ENCODE measurements around the gene FAM241B.

FAM241B gene

DNA sequence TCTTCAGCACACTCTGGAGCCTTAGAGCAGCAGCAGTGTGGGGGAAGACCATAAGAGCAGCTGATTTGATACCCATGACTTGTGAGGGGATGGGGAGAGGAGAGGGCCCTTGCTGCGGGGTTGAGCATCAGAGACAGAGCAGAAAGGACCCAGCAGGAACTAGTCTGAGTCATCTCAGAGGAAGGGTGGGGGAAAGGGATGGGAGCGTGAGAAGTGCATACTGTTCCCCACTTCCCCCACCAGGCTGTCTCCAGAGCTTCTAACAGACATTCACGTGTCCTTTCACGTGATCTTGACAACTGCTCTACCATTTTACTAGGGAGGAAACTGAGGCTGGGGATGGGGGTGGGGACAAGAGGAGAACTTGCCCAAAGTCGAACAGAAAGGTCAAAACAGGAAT lies 38.7 kb downstream of the FAM241B start:
- DNase-seq, result no peak

DNA sequence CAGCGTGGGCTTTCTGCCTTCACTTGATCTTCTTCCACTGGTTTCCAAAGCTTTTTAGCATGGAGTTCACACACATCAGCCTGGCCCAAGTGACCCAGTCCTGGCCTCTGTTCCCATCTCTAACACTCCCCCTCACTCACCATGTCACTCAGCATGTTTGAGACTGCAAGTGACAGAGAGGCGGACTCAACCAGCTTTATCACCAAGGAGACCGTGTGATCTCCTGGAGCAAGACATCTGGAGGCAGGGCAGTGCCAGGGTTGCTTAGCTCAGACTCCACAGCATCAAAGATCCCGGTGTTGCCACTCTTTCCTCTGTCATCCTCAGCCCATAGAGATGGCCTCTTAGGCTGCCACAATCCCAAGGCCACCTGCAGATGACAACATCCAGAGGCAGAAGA lies 39.4 kb downstream of the FAM241B start:
- DNase-seq, result no peak

DNA sequence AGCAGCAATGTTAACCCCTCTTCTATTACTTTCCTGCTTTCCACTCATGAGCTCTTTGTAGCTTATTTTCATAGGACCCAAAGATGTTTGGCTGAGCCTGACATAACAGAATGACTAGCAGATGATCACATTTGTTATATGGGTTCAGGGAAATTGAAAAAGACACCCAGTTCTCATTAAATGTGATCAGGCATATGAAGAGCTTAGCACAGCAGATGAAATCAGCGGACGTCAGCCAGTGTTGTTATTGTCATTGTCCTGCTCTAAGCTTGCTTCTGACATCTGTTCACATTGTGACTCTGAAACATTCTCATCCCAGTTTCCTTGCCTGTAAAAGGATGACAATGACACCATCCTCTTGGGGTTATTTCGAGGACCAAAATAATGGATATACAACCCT lies 43.5 kb downstream of the FAM241B start:
- DNase-seq, result no peak

DNA sequence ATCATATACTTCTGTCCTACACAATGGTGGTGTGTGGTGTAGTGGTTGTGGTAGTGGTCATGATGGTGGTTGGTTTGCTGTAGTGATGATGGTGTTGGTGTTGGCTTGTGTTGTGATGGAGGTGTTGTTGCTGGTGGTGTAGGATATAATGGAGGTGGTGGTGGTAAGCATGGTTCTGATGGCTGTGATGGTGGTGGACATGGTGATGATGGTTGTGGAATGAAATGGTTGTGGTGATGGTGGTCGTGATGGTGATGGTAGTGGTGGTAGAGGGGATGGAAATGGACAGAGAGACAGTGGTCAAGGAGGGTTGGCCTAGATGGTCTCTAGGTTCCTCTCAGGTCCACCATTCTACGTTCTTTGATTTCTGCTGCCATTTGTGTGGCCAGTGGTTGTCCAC lies 44.7 kb downstream of the FAM241B start:
- DNase-seq, result no peak

DNA sequence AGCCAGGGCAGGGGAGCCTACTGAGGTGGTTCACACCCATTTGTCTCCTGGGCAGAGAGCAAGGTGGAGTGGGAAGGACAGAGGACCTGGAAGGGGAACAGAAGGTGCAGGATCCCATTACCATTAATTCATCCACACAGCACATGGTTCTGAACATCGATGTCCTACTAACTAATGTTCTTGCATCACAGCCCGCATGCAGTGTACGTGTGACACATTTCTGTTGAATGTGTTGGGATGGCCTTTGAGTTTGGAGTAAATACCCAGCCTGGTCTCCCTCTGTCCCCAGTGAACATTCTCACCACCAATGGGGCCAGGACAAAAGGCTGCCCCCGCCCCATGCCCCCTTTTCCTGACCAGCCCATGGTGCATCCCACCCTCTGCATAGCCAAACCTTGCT lies 46.3 kb downstream of the FAM241B start:
- no peak for DNase-seq

DNA sequence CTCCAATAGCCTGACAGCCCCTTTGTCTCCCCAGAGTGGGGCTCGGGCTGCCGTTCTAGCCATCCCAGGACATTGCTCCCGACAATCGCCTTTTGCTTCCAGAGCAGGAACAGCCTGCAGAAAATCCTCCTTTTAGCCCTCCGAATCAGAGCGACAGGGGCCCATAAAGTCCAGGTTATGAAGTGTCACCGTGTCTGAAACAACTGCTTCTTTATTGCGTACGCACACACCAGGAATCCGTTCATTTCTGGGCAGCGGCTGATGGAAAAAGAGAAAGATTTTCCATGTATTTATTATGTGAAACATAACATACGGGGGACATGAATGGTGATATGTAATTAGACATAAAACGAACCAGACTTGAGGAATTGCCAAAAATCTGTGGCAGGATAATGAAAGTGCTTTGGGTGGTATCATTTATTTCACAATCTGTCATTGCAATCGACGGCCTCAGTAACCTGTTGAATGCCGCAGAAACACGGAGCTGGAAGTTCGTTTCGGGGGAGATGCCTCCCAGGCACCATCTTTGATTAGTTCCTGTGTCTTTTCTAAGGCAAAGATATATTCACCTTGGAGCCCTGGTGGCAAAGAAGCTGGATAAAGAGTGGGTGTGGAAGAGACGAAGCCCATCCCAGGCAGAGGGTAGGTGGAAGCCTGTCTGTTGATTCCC lies 48.1 kb downstream of the FAM241B start:
- no peak for DNase-seq

DNA sequence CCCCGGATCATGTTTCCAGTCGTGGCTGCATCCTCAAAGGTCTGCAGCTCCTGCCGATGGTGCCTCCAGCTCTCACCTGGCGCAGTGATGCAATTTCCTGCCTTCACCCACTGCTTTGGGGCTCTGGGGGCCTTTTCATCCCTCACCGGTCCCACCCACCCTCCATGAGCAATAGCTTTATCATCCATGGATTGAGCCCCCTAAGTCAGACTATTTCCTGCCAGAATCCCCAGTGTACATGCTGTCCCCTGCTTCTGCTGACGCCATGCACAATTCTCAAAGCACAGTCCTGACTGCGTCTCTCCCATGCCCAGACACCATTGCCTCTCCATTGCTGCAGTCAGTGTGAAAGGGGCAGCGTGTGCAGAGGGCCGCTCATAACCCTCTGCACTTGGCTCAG lies 49.7 kb downstream of the FAM241B start:
- no peak for DNase-seq

DNA sequence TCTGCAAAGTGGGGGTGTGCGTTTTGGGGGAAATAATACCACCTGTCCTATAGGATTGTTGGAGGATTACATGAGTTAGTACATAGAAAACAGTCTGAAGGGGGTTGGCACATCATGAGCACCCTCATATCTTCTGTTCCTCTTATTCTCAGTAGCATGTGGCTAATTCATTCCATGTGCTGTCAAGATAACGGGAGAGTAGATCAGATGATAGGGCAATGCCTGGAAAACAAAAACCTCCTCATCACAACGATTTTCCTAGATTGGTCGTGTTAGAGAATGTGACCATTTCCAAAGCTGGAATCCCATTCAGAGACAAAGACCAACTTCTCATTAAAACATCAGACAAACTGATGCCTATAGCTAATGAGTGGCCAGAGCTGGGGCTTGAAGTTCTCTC lies 50.6 kb downstream of the FAM241B start:
- DNase-seq, result no peak

DNA sequence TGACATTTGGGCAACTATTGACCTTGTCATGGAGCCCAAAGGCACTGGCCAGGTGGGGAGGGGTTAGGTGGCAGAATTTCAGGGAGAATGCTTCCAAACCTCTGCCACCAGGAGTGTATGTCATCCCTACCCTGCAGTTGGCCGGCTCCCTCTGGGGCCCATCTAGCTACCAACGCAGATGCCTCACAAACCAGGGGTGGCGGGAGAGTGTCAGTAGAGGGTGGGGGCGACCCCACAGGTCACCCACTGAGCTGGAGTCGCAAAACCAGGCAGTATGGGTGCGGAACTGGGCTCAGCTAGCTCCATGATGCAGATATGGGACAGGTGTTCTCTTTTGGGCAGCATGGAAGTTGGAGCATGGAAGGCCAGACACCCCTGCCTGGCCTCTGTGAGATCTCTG lies 51.4 kb downstream of the FAM241B start:
- no peak for DNase-seq

DNA sequence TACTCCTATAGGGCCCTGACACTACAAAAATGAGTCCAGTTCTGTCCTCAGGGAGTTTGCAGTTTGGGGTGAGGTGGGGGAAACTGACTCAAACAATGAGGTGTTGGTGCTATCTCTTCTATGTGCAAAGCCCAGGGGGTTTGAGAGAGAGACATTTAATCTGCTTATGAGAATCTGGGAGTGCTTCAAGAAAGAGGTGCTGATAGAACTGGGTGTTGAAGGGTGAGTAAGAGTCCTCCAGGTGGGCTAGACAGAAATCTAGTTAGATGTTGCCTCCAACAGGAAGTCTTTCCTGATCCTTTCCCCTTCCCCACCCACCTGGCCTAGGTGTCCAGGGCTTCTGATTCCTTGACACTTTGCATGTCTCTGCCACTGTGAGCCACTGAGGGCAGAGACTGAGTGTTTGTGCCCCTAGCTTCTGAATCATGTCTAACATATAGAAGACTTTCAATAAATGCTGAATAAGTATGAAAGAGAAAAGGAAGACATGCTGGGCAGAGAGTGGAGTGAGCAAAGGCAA lies 53.0 kb downstream of the FAM241B start:
- DNase-seq, result no peak

Measured in CD4-positive, alpha-beta T cell treated with Interleukin-6 for 4 hours (primary cell).